CD8-positive, alpha-beta memory T cell (primary cell): Measurements from ENCODE around the gene FCRL3. TPM values are rescaled to one million over a fixed set of nuclear protein-coding genes. Genes with fewer than 3 reads are reported as not detected.

Experiments used
- CTCF ChIA-PET: fragments of 350-600 bp; sonication (Branson Sonifier 250); formaldehyde crosslinking; loops from one replicate; lab custom pipeline; 2021; ENCODE audit warnings: antibody characterized with exemption; lab: Charles Lee
- POLR2A ChIA-PET: fragments of 350-600 bp; sonication (Branson Sonifier 250); formaldehyde crosslinking; loops from one replicate; lab custom pipeline; 2021; ENCODE audit warnings: antibody characterized with exemption; lab: Charles Lee
- DNase-seq, 5 donors: peaks; one replicate each; pipeline versions ENCODE4 v3.0.0 to v3.0.0-alpha.2; 2020 to 2022; ENCODE audit warnings: mixed read lengths in 1 of 5
- H3K27ac ChIP-seq: one replicate; pipeline ENCODE4 v1.7.0; 2013; ENCODE audit warnings: low read depth, mild to moderate bottlenecking, low read length, moderate library complexity
- H3K27me3 ChIP-seq: 2 replicates; pipeline ENCODE4 v1.7.0; 2013; ENCODE audit warnings: low read length, mild to moderate bottlenecking; ENCODE audit not compliant: insufficient read depth, poor library complexity, severe bottlenecking
- H3K36me3 ChIP-seq: 2 replicates; pipeline ENCODE4 v1.7.0; 2013; ENCODE audit warnings: mild to moderate bottlenecking, low read length, moderate library complexity; ENCODE audit not compliant: insufficient read depth
- H3K4me1 ChIP-seq: 2 replicates; pipeline ENCODE4 v1.7.0; 2013; ENCODE audit warnings: mild to moderate bottlenecking, low read length, moderate library complexity; ENCODE audit not compliant: insufficient read depth
- H3K4me3 ChIP-seq: 2 replicates; pipeline ENCODE4 v1.7.0; 2013; ENCODE audit warnings: mild to moderate bottlenecking, low read length
- H3K9me3 ChIP-seq: 2 replicates; pipeline ENCODE4 v1.7.0; 2013; ENCODE audit warnings: mild to moderate bottlenecking, low read length
- H3K27ac Mint-ChIP-seq, 8 donors: one replicate each; pipeline ENCODE4 v1.8.0; 2020 to 2021; ENCODE audit warnings: mixed read lengths in 8 of 8, mild to moderate bottlenecking in 6 of 8, inconsistent platforms in 3 of 8, moderate library complexity in 3 of 8
- H3K27me3 Mint-ChIP-seq, 2 donors: one replicate each; pipeline ENCODE4 v1.8.0; 2020 to 2021; ENCODE audit warnings: mixed read lengths in 2 of 2, mild to moderate bottlenecking in 1 of 2, moderate library complexity in 1 of 2
- H3K36me3 Mint-ChIP-seq, 3 donors: one replicate each; pipeline ENCODE4 v1.8.0; 2020 to 2021; ENCODE audit warnings: mixed read lengths in 3 of 3, inconsistent platforms in 1 of 3, mild to moderate bottlenecking in 1 of 3
- H3K4me1 Mint-ChIP-seq, 3 donors: one replicate each; pipeline ENCODE4 v1.8.0; 2020 to 2021; ENCODE audit warnings: mixed read lengths in 3 of 3, inconsistent platforms in 1 of 3, mild to moderate bottlenecking in 1 of 3
- H3K4me3 Mint-ChIP-seq, 7 donors: one replicate each; pipeline ENCODE4 v1.8.0; 2020 to 2021; ENCODE audit warnings: mixed read lengths in 7 of 7, mild to moderate bottlenecking in 6 of 7, moderate library complexity in 4 of 7, inconsistent platforms in 2 of 7
- H3K9me3 Mint-ChIP-seq, 5 donors: one replicate each; pipeline ENCODE4 v1.8.0; 2020 to 2022; ENCODE audit warnings: mixed read lengths in 5 of 5, mild to moderate bottlenecking in 3 of 5, moderate library complexity in 2 of 5, inconsistent platforms in 1 of 5
- polyA plus RNA-seq: library from polyadenylated mRNA; unstranded; fragments of 300-500 nt; fragmentation: Illumina TruSeq; gene quantifications from one replicate; pipeline ENCODE4 v1.2.3, GENCODE V29; 2021
- total RNA-seq, 2 experiments: library from RNA; stranded (reverse); gene quantifications; one replicate each; pipeline ENCODE4 v1.2.3, GENCODE V29; 2021

The FCRL3 gene
- total and polyA plus RNA-seq, 3 experiments from 2014 or later: 8.5 to 86.8 (median 10.5) TPM

DNA sequence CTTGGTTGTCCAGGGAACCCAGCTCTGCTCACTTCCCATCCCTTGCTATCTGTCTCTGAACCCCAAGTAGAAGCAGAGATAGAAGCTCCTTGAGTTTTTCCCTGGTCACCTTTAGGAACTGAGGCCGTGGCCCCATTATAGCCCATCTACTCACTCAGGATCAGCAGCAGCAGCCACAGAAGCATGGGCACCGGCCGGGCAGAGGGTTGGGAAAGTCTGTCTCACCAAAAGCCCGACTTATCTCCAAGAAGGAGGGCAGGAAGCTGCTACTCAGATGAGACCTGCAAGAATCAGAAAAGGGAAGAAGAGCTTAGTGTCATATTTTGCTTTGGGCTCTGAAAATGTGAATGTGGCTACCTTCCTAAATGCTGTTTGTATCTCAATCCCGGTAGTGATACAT lies 264 bp downstream of the FCRL3 start:
- H3K4me3 Mint-ChIP-seq: peak overlapping the region; percentile 73 to 92 (median 85)
- H3K27ac Mint-ChIP-seq: peak overlapping the region; percentile 59 to 96 (median 86)

GRCh38 chr1:157697781-157698569 lies 2.6 kb downstream of the FCRL3 start:
- peak overlapping the region; percentile 53 to 88 (median 79) for H3K4me3 Mint-ChIP-seq
- no peak for DNase-seq
- H3K36me3 Mint-ChIP-seq: peaks cover 2 to 20% (median 14%) of the 10 kb centered on the region in 3 donors
- ChIA-PET CTCF (no interaction called here), POLR2A (no interaction called here)
- peaks cover 20% of the 10 kb centered on the region for H3K4me1 ChIP-seq
- H3K4me3 ChIP-seq: peak overlapping the region; percentile 14
- H3K27me3 ChIP-seq: no peaks in the 10 kb centered on the region
- peaks cover 0 to 7% of the 10 kb centered on the region in 2 donors for H3K27me3 Mint-ChIP-seq
- peak overlapping the region; percentile 54 to 96 (median 84) for H3K27ac Mint-ChIP-seq
- H3K27ac ChIP-seq: peak overlapping the region; percentile 46
- no peaks in the 10 kb centered on the region for H3K9me3 Mint-ChIP-seq
- H3K4me1 Mint-ChIP-seq: peaks cover 73 to 89% (median 86%) of the 10 kb centered on the region in 3 donors
- H3K36me3 ChIP-seq: no peaks in the 10 kb centered on the region
- no peaks in the 10 kb centered on the region for H3K9me3 ChIP-seq

More for the DNA sequence above, 264 bp downstream of the FCRL3 start:
- CTCF ChIA-PET: interaction anchor here (1.6 kb wide), 1 partner anchor 9 kb away, joined by 6 read pairs; no protein-coding TSS in a partner anchor
- peaks cover 20% of the 10 kb centered on the region for H3K4me1 ChIP-seq
- peak overlapping the region; percentile 34 for H3K4me3 ChIP-seq
- Mint-ChIP-seq H3K27me3 (peaks cover 0 to 6% of the 10 kb centered on the region in 2 donors), H3K36me3 (peaks cover 0 to 4% (median 3%) of the 10 kb centered on the region in 3 donors), H3K4me1 (peaks cover 71 to 86% (median 82%) of the 10 kb centered on the region in 3 donors), H3K9me3 (no peaks in the 10 kb centered on the region)
- POLR2A ChIA-PET: no interaction called here
- no peaks in the 10 kb centered on the region for H3K9me3 ChIP-seq
- no peaks in the 10 kb centered on the region for H3K27me3 ChIP-seq
- no peaks in the 10 kb centered on the region for H3K36me3 ChIP-seq
- no peak for DNase-seq
- no peak overlapping the region for H3K27ac ChIP-seq

- Histone ChIP-seq H3K4me1 (peaks cover 20% of the 10 kb centered on the region), H3K36me3 (no peaks in the 10 kb centered on the region), H3K27me3 (no peaks in the 10 kb centered on the region), H3K4me3 (peak overlapping the region; percentile 12), H3K9me3 (no peaks in the 10 kb centered on the region), H3K27ac (peak overlapping the region; percentile 46)
- Mint-ChIP-seq H3K27me3 (peaks cover 0 to 7% of the 10 kb centered on the region in 2 donors), H3K4me1 (peaks cover 69 to 80% (median 80%) of the 10 kb centered on the region in 3 donors), H3K9me3 (no peaks in the 10 kb centered on the region), H3K4me3 (peak overlapping the region; percentile 53 to 88 (median 79)), H3K36me3 (peaks cover 2 to 20% (median 14%) of the 10 kb centered on the region in 3 donors), H3K27ac (peak overlapping the region; percentile 59 to 96 (median 84))
- ChIA-PET CTCF (no interaction called here), POLR2A (no interaction called here)
- DNase-seq: peak in 1 of 5 donors; percentile 43
Observed at GRCh38 chr1:157696966-157697628, 3.5 kb downstream of the FCRL3 start.

- Mint-ChIP-seq H3K4me3 (peak overlapping the region; percentile 42 to 86 (median 71)), H3K9me3 (no peaks in the 10 kb centered on the region), H3K27ac (peak overlapping the region in 7 of 8 donors; percentile 62 to 98 (median 83)), H3K36me3 (peaks cover 2 to 26% (median 14%) of the 10 kb centered on the region in 3 donors), H3K4me1 (peaks cover 69 to 76% (median 75%) of the 10 kb centered on the region in 3 donors), H3K27me3 (peaks cover 0 to 7% of the 10 kb centered on the region in 2 donors)
- DNase-seq: peak in 1 of 5 donors; percentile 44
- ChIA-PET CTCF (no interaction called here), POLR2A (no interaction called here)
- no peaks in the 10 kb centered on the region for H3K9me3 ChIP-seq
- H3K4me1 ChIP-seq: peaks cover 20% of the 10 kb centered on the region
- H3K4me3 ChIP-seq: no peak overlapping the region
- H3K27me3 ChIP-seq: no peaks in the 10 kb centered on the region
- H3K36me3 ChIP-seq: no peaks in the 10 kb centered on the region
- no peak overlapping the region for H3K27ac ChIP-seq
Observed at GRCh38 chr1:157695417-157695816, 5.2 kb downstream of the FCRL3 start.

GRCh38 chr1:157691285-157691920 lies 9.2 kb downstream of the FCRL3 start:
- peak overlapping the region in 2 of 7 donors; percentile 50 to 56 for H3K4me3 Mint-ChIP-seq
- peak overlapping the region in 3 of 8 donors; percentile 63 to 66 (median 63) for H3K27ac Mint-ChIP-seq
- H3K4me1 Mint-ChIP-seq: peaks cover 60 to 75% (median 72%) of the 10 kb centered on the region in 3 donors
- no peaks in the 10 kb centered on the region for H3K9me3 ChIP-seq
- no peaks in the 10 kb centered on the region for H3K9me3 Mint-ChIP-seq
- CTCF ChIA-PET: interaction anchor here (0.9 to 2.7 kb wide), 4 partner anchors 9 to 111 kb away, joined by 3 to 11 read pairs (median 5); partner anchors contain the start of gene FCRL3
- H3K4me3 ChIP-seq: no peak overlapping the region
- peaks cover 0 to 1% of the 10 kb centered on the region in 2 donors for H3K27me3 Mint-ChIP-seq
- H3K4me1 ChIP-seq: no peaks in the 10 kb centered on the region
- POLR2A ChIA-PET: no interaction called here
- peaks cover 5 to 37% (median 14%) of the 10 kb centered on the region in 3 donors for H3K36me3 Mint-ChIP-seq
- H3K36me3 ChIP-seq: no peaks in the 10 kb centered on the region
- H3K27me3 ChIP-seq: no peaks in the 10 kb centered on the region
- DNase-seq: no peak
- H3K27ac ChIP-seq: no peak overlapping the region

DNA sequence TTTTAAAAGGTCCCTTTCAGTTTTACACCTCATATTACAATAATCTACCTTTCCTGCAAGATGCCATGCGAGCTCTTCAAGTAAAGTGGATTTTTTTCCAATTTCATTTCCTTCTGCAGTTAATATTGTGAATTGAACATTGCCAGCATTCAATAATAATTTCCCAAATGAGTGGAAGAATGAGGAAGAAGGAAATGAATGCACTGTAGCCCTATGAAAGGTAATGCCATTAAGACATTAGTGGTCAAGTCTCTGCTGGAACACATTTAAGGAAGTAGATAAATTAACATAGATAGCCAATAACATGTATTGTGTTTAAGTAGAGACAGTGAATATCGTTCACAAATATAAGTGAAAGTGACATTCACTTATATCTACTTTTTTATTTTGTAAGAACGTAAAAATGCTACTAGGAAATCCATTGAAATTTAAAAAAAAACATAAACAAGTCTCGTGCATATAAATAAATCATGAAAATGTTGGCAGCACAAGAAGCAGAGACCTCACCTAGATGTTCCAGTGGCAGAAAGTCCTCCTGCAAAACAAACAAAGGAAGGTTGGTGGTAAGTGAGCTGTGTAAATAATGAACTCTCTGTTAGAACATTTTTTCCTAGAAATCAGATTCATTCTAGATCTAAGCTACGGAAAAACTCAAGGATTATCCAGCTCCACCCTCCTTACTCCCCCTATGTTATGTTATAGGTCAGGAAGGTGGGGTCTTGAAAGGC lies 17.7 kb downstream of the FCRL3 start:
- Histone ChIP-seq H3K4me1 (no peaks in the 10 kb centered on the region), H3K27me3 (no peaks in the 10 kb centered on the region), H3K36me3 (no peaks in the 10 kb centered on the region), H3K4me3 (no peak overlapping the region), H3K27ac (no peak overlapping the region), H3K9me3 (no peaks in the 10 kb centered on the region)
- Mint-ChIP-seq H3K9me3 (no peaks in the 10 kb centered on the region), H3K4me1 (peaks cover 24 to 30% (median 29%) of the 10 kb centered on the region in 3 donors), H3K27ac (peak overlapping the region in 1 of 8 donors; percentile 17), H3K4me3 (no peak overlapping the region), H3K27me3 (peaks cover 3% of the 10 kb centered on the region in 2 donors), H3K36me3 (peaks cover 15 to 51% (median 18%) of the 10 kb centered on the region in 3 donors)
- ChIA-PET CTCF (no interaction called here), POLR2A (no interaction called here)
- no peak for DNase-seq

- Histone ChIP-seq H3K4me1 (no peaks in the 10 kb centered on the region), H3K36me3 (no peaks in the 10 kb centered on the region), H3K9me3 (no peaks in the 10 kb centered on the region), H3K27ac (no peak overlapping the region), H3K27me3 (no peaks in the 10 kb centered on the region), H3K4me3 (no peak overlapping the region)
- no peak for DNase-seq
- peaks cover 6 to 10% (median 8%) of the 10 kb centered on the region in 3 donors for H3K4me1 Mint-ChIP-seq
- H3K27me3 Mint-ChIP-seq: peaks cover 1 to 7% of the 10 kb centered on the region in 2 donors
- ChIA-PET POLR2A (no interaction called here), CTCF (no interaction called here)
- peak overlapping the region in 3 of 8 donors; percentile 14 to 43 (median 23) for H3K27ac Mint-ChIP-seq
- H3K9me3 Mint-ChIP-seq: peaks cover 0 to 8% (median 4%) of the 10 kb centered on the region in 5 donors
- H3K4me3 Mint-ChIP-seq: no peak overlapping the region
- H3K36me3 Mint-ChIP-seq: peaks cover 26 to 63% (median 27%) of the 10 kb centered on the region in 3 donors
Observed at GRCh38 chr1:157678721-157679120, 21.8 kb downstream of the FCRL3 start.
